Fibroblast of mammary gland (primary cell): ENCODE data around the gene DNAJA2.

ENCODE experiments used
- DNase-seq: peaks from one replicate; pipeline ENCODE4 v3.0.0-alpha.2; 2010; ENCODE audit warnings: low read depth
- H3K4me3 ChIP-seq: 2 replicates; pipeline ENCODE4 v1.5.1; 2011; ENCODE audit warnings: low read depth, mild to moderate bottlenecking, low read length, moderate library complexity; ENCODE audit not compliant: control insufficient read depth
- TF ChIP-seq, protein P1 (sequence below): conservative IDR thresholded peaks from 2 replicates; pipeline ENCODE4 v1.5.1; 2011; ENCODE audit warnings: low read depth, low read length, inconsistent platforms; ENCODE audit not compliant: control insufficient read depth, insufficient read depth

The DNAJA2 gene

DNA sequence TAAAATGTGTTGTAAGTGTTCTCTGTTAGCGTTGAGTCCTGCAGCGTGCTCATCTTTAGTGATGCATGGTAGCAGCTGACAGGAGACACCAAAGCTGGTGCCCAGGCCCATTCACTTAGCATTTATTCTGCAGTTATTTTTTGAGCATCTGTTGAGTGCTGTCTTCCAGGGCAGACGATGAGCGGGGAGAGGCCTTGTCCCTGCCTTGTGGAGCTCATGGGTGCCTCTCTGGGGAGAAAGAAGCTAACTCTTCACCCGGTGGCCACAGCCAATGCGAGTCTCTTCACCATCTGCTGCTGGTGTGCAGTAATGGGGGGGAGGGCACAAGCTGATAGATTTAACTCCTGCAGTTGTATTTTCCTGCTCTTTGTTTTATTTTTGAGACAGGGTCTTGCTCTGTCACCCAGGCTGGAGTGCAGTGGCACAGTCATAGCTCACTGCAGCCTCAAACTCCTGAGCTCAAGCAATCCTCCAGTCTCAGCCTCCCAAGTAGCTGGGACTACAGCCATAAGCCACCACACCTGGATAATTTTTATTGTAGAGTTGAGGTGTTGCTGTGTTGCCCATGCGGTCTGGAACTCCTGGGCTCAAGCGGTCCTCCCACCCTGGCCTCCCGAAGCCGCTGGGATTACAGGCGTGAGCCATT is 58.8 kb downstream of the DNAJA2 start:
- DNase-seq = no peak
- no peak overlapping the region for H3K4me3 ChIP-seq
- TF ChIP-seq, protein P1, sequence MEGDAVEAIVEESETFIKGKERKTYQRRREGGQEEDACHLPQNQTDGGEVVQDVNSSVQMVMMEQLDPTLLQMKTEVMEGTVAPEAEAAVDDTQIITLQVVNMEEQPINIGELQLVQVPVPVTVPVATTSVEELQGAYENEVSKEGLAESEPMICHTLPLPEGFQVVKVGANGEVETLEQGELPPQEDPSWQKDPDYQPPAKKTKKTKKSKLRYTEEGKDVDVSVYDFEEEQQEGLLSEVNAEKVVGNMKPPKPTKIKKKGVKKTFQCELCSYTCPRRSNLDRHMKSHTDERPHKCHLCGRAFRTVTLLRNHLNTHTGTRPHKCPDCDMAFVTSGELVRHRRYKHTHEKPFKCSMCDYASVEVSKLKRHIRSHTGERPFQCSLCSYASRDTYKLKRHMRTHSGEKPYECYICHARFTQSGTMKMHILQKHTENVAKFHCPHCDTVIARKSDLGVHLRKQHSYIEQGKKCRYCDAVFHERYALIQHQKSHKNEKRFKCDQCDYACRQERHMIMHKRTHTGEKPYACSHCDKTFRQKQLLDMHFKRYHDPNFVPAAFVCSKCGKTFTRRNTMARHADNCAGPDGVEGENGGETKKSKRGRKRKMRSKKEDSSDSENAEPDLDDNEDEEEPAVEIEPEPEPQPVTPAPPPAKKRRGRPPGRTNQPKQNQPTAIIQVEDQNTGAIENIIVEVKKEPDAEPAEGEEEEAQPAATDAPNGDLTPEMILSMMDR = no peak

DNA sequence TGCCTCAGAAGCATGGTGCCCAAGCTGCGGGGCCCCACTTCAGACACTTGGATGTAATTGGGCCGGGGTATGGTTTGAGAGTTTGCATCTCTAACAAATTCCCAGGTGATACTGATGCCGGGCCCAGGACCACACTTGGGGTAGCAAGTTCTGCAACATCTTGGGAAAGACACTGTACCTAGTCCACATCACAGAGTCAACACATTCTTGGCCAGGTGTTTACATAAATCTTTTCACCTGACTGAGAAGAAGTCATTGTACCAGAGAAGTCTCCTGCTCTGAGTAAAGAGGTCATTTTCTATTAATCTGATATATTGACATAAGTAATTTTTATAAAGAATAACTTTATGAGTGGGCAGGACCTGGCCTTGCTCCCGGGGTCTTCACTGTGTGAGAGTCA is 61.8 kb downstream of the DNAJA2 start:
- H3K4me3 ChIP-seq = no peak overlapping the region
- TF ChIP-seq, protein P1 = no peak
- no peak for DNase-seq

DNA sequence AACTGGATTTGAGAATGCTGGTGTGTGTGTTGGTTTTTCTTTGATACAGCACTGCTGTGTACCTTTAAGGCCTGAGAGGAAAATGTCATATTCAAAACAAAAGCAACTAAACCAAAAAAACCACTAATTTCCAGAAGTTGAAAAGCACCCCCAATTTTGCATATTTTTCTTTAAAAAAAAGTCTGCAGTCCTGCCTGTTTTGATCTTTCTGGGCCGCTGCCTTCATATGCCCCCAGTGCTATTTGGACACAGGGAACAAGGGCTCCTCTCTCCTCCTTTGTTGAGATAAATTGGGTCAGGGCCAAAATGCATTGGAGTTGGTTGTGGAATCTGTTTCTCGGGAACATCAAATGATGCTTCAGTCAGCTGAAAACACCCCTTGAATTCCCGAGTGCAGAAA is 62.4 kb downstream of the DNAJA2 start:
- H3K4me3 ChIP-seq = no peak overlapping the region
- TF ChIP-seq, protein P1 = no peak
- no peak for DNase-seq

DNA sequence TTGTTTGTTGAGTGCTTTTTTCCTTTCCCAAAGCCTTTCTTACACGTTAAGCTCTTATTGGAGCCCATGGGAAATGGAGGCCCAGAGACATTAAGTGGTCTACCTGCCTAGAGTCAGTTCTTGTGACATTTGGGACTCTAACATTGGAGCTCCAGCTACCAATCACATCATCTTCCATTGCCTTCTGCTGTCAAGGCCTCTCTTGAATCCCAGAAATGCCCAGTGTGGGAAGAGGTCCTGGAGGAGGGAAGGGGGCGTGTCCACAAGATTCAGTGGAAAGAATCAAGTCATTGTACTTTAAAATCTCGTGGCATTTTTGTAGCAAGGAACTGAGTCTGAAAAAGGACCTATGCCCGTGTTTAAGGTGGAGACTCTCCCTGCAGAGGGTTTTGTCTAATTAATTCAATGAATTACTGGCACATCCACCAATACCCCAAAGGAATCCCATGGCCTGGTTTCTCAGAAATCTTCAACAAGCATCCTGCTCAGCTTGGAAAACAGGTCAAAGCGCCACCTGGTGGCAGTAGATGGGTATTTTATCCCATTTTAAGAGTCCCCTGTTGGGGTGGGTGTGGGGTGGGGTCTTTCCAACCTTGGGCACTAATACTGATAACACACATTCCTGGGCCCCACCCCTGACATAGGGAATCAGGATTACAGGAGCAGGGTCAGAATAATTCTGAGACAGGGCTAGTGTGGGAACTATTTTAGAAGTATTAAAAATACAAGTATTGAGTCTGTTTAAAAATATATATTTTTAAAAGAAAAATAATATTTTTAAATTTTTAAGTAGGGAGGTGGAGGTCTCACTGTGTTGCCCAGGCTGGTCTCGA is 64.7 kb downstream of the DNAJA2 start:
- TF ChIP-seq, protein P1 = peak; percentile 69
- no peak overlapping the region for H3K4me3 ChIP-seq
- DNase-seq = peak; percentile 69

DNA sequence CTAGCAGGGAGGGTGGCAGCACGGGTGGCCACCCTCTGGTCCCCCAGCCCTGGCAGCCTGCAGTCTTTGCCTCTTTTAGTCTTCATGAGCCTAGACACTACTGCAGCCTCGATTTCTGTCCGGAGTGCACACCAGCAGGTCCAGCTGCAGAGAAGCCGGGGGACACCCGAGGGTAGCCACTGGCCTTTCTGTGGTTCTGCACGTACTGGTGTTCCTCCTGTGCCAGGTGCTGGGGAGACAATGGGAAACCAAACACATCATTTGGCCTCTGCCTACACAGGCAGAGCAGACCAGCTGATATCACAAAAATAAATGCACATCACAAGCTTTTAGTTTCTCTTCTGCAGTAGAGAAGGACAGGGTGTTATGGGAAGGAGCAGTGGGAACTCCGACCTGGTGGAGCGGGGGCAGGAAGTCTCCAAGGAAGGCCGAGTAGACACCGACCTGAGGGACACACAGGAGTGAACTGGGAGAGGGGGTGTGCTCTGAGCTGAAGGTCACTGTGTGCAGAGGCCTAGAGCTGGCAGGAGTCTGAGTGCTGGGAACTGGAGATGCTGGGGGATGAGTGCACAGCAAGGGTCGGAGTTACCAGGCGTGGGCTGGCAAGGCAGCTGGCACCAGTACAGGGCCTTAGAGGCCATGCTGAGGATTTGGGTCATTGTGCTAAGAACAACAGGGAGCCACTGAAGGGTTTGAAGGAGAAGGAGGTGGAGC is 66.3 kb downstream of the DNAJA2 start:
- TF ChIP-seq, protein P1 = no peak
- DNase-seq = no peak

DNA sequence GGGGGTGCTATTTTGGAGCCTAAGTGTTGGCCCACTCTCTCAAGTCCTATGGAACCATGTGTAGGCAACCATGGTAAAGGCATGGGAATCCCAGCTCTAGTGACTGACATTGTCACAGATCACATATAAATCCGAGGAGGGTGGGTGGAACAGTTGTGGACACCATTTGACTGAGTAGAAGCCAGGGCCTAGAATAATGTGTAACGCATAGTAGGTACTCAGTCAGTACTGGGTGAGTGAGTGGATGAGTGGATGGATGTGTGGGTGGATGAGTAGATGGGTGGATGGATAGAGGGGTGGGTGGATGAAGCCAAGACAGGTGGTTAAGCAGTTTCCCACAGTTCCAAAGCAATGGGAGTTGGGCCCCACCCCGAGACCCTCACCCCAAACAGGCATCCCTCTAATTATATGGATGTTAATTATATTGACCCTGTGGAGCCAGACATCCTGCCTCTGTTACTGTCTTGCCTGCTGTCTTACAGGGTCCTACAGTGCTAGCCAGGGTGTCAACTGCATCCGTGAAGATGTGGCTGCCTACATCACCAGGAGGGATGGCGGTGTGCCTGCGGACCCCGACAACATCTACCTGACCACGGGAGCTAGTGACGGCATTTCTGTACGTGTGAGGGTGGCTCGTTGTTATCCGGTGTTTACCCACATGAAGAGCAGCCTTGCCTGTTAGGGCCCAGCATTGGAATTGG is 67.0 kb downstream of the DNAJA2 start:
- TF ChIP-seq, protein P1 = no peak
- H3K4me3 ChIP-seq = no peak overlapping the region
- DNase-seq = no peak

More for the DNA sequence above, 66.3 kb downstream of the DNAJA2 start:
- no peak overlapping the region for H3K4me3 ChIP-seq
